HG02588 (cell line): ENCODE data around the gene DIPK2B.

Experiments used
- ATAC-seq: cut with Tn5 transposase; IDR thresholded peaks from one replicate; pipeline ENCODE4 v1.9.1; 2021; ENCODE audit warnings: mild to moderate bottlenecking, moderate library complexity; ENCODE audit not compliant: unreplicated experiment

DIPK2B gene

DNA sequence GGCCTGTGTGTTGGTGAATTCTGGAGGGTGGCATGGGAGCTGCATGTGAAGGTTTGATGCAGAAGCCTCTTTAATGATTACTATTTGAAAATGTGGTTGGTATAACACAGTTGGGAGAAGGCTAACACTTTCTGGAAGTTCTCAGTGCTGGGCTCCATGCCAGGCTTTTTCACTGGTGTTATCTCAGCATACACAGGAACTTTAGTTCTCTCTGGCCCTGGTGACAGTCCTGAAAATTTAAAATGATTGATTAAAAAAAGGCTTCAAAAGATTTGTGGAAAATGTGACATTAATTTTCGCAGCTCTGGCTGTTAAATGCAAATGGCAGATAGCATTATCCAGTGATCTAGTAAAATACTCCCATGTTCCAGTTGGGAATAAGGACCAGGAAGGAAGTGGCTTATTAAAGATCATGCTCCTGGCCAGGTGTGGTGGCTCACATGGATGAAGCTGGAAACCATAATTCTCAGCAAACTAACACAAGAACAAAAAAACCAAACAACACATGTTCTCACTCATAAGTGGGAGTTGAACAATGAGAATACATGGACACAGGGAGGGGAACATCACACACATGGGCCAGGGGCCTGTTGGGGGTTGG is 36.6 kb downstream of the DIPK2B start:
- ATAC-seq: no peak

DNA sequence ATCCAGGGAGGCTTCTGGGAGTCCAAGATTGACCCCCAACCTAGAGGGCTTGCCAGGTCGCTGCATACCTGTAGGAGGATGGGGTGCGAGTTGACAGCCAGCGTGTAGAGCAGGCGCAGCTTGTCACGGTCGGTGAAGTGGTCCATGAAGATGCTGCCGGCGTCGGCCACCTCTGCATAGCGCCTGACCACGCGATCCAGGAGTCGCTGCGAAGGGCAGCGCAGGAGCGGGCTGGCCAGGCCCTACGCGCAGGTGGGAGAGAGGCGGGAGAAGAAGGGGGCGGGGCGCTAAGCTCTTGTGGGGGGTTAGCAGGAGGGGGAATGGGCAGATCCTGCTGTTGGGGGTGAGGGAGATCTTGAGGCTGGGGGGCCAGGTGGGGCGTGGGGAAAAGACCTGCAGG is 43.0 kb downstream of the DIPK2B start:
- no peak for ATAC-seq

DNA sequence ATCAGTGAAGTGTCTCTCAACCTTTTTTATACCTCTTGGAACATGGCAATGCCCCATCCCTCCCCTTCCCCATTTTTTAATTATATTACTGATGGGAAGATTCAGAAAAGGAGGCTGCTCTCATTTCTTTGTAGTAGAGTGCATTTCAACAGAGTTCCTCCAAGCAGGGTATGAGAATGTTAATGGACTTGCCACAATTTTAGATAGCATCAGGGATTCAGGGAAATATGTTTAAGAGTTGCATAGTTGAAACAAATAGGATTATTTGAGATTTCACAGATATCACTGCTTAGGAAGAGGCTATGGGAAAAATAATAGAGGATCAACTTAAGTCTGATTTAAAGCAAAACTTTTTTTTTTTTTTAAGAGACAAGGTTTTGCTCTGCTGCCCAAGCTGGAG is 46.2 kb downstream of the DIPK2B start:
- no peak for ATAC-seq

DNA sequence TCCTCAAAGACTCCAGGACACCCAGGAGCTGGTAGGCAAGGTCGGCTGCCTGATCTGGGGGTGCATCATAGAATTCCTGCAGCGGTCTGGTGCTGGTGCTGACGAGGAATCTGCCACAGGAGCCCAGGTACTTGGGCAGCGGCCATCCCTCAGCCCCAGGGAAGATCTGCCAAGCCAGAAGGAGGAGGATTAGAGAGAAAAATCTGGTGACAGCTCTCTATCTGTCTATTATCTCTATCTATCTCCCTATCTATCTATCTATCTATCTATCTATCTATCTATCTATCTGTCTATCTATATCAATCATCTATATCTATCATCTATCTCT is 46.7 kb downstream of the DIPK2B start:
- no peak for ATAC-seq
